Suprapubic skin (tissue), 4 donors: Measurements from ENCODE around the gene AFAP1L2. TPM values are rescaled to one million over a fixed set of nuclear protein-coding genes. Genes with fewer than 3 reads are reported as not detected.

Source experiments
- DNase-seq, 2 donors: peaks; one replicate each; pipeline ENCODE4 v3.0.0-alpha.2; 2019; ENCODE audit warnings: low spot score in 2 of 2
- H3K27ac ChIP-seq: fragments of 200-600 bp; sonication (generic); one replicate; pipeline ENCODE4 v1.5.1; 2019
- H3K27me3 ChIP-seq: fragments of 200-600 bp; sonication (generic); one replicate; pipeline ENCODE4 v1.5.1; 2019
- H3K36me3 ChIP-seq: fragments of 200-600 bp; sonication (generic); one replicate; pipeline ENCODE4 v1.5.1; 2019
- H3K4me1 ChIP-seq: fragments of 200-600 bp; sonication (generic); one replicate; pipeline ENCODE4 v1.5.1; 2019
- H3K4me3 ChIP-seq: fragments of 200-600 bp; sonication (generic); one replicate; pipeline ENCODE4 v1.5.1; 2019; ENCODE audit warnings: mild to moderate bottlenecking
- H3K9me3 ChIP-seq: fragments of 200-600 bp; sonication (generic); one replicate; pipeline ENCODE4 v1.5.1; 2019
- CTCF ChIP-seq, 2 donors: fragments of 200-600 bp in 1 of 2; fragments of 450-650 bp in 1 of 2; sonication (generic) in 1 of 2; IDR thresholded peaks; one replicate each; pipeline ENCODE4 v1.5.1; 2016 to 2019; ENCODE audit warnings: antibody characterized with exemption in 2 of 2, mild to moderate bottlenecking in 1 of 2, moderate library complexity in 1 of 2
- EP300 ChIP-seq: sonication (generic); formaldehyde crosslinking; IDR thresholded peaks from one replicate; pipeline ENCODE4 v1.6.1; 2017; ENCODE audit warnings: antibody characterized with exemption
- POLR2A ChIP-seq, 2 donors: fragments of 450-650 bp; IDR thresholded peaks; one replicate each; pipeline ENCODE4 v1.6.1; 2017; ENCODE audit warnings: antibody characterized with exemption in 2 of 2, mild to moderate bottlenecking in 2 of 2, moderate library complexity in 2 of 2
- POLR2AphosphoS5 ChIP-seq, 3 donors: sonication (generic); formaldehyde crosslinking; IDR thresholded peaks; one replicate each; pipeline ENCODE4 v1.6.1; 2017; ENCODE audit warnings: antibody characterized with exemption in 3 of 3
- WGBS: methylation state at CpG from one replicate; pipeline ENCODE4 v1.1.5; 2018; 5-methylcytosine and 5-hydroxymethylcytosine counted together
- total RNA-seq, 4 donors: library from RNA; depleted of rRNA; stranded (reverse); fragments of >200 nt; gene quantifications; one replicate each; pipeline ENCODE4 v1.1.0, GENCODE V29; 2016

AFAP1L2 gene
- total RNA-seq, 4 donors from 2014 or later: 10.8 to 32.0 (median 15.7) TPM

GRCh38 chr10:114323023-114323422 lies 81.3 kb downstream of the AFAP1L2 start:
- no peak for TF ChIP-seq POLR2AphosphoS5 (IDR thresholded peaks at IDR 0.05)
- TF ChIP-seq CTCF (IDR thresholded peaks at IDR 0.05): no peak
- no peak for TF ChIP-seq POLR2A (IDR thresholded peaks at IDR 0.05)
- no peak for TF ChIP-seq EP300
- peaks cover 2% of the 10 kb centered on the region for H3K36me3 ChIP-seq
- WGBS: 86% methylated on average over 5 of the region's 5 CpGs
- H3K4me1 ChIP-seq: peaks cover 17% of the 10 kb centered on the region
- H3K27me3 ChIP-seq: no peaks in the 10 kb centered on the region
- no peak overlapping the region for H3K27ac ChIP-seq
- no peak overlapping the region for H3K4me3 ChIP-seq
- H3K9me3 ChIP-seq: no peaks in the 10 kb centered on the region
- DNase-seq: no peak

GRCh38 chr10:114322344-114322743 lies 82.0 kb downstream of the AFAP1L2 start:
- TF ChIP-seq CTCF (IDR thresholded peaks at IDR 0.05) (no peak), POLR2A (IDR thresholded peaks at IDR 0.05) (no peak), POLR2AphosphoS5 (IDR thresholded peaks at IDR 0.05) (no peak), EP300 (no peak)
- H3K27me3 ChIP-seq: no peaks in the 10 kb centered on the region
- 91% methylated on average over 5 of the region's 5 CpGs for WGBS
- H3K36me3 ChIP-seq: peaks cover 2% of the 10 kb centered on the region
- DNase-seq: no peak
- H3K4me1 ChIP-seq: peaks cover 17% of the 10 kb centered on the region
- no peak overlapping the region for H3K4me3 ChIP-seq
- H3K9me3 ChIP-seq: no peaks in the 10 kb centered on the region
- H3K27ac ChIP-seq: no peak overlapping the region

- Histone ChIP-seq H3K4me3 (no peak overlapping the region), H3K27me3 (no peaks in the 10 kb centered on the region), H3K4me1 (peaks cover 17% of the 10 kb centered on the region), H3K9me3 (no peaks in the 10 kb centered on the region), H3K27ac (peak overlapping the region; percentile 73), H3K36me3 (no peaks in the 10 kb centered on the region)
- WGBS: 61% methylated on average over 22 of the region's 23 CpGs
- no peak for DNase-seq
- no peak for TF ChIP-seq POLR2A (IDR thresholded peaks at IDR 0.05)
- TF ChIP-seq CTCF (IDR thresholded peaks at IDR 0.05): no peak
- no peak for TF ChIP-seq EP300
- no peak for TF ChIP-seq POLR2AphosphoS5 (IDR thresholded peaks at IDR 0.05)
These were observed 83.8 kb downstream of the AFAP1L2 start for GRCh38 chr10:114320249-114321116.

GRCh38 chr10:114319406-114320248 lies 84.7 kb downstream of the AFAP1L2 start:
- no peak overlapping the region for H3K27ac ChIP-seq
- WGBS: 85% methylated on average over 17 of the region's 18 CpGs

More at GRCh38 chr10:114319406-114320248, 84.7 kb downstream of the AFAP1L2 start:
- Histone ChIP-seq H3K27me3 (no peaks in the 10 kb centered on the region), H3K36me3 (no peaks in the 10 kb centered on the region), H3K4me3 (no peak overlapping the region), H3K9me3 (no peaks in the 10 kb centered on the region), H3K4me1 (peaks cover 17% of the 10 kb centered on the region)
- TF ChIP-seq POLR2A (IDR thresholded peaks at IDR 0.05) (no peak), POLR2AphosphoS5 (IDR thresholded peaks at IDR 0.05) (no peak), EP300 (no peak), CTCF (IDR thresholded peaks at IDR 0.05) (no peak)
- no peak for DNase-seq
